Measurements from ENCODE around the gene NEK8.

DNA sequence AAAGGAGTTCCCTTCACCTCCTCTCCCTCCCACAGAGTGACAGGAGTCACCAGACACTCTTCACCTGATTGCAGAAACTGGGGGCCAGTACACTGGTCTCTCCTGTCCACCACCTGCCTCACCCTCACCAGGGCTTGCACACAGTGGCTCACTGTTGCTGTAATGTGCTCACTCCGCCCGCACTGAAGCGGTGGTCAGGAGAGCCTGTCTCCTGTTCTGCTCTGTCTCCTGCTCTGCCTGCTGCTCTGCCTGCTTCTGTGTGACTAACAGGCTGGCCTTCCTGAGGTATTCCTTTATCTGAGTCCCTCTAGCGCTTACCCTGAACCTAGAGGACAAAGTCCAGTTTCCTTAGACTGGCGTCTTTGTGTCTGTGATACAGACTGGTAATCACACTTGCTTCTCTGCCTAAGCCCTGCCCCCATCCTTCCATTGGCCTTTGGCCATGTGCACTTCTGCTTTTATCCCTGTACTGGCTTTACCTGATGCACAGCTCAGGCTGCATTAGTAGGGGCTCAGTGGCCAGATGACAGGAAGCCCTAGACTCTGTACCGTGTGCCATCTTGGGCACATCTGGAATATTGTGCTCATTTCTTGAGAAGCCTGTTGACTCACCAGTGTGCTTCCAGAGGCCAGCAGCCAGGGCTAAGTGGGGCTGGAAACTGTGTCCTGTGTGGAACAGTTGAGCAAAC is 30.2 kb upstream of the NEK8 start:
- TF ChIP-seq CTCF (IDR thresholded peaks at IDR 0.05; ENCODE audit: insufficient read depth, low read length, poor library complexity, severe bottlenecking) (no peak), EZH2phosphoT487 (conservative IDR thresholded peaks at IDR 0.05; ENCODE audit: low read length) (no peak)

All from SU-DHL-6 (cell line).